Pancreas (tissue), 10 donors: ENCODE measurements around the gene ANKRD29. TPM values are rescaled to one million over a fixed set of nuclear protein-coding genes. Genes with fewer than 3 reads are reported as not detected.

Source experiments
- ATAC-seq, 4 donors: fragments of 200-7000 bp; cut with Tn5 transposase; one replicate each; pipeline versions ENCODE4 v1.8.0 to v1.9.1; 2020; ENCODE audit warnings: mild to moderate bottlenecking in 4 of 4, moderate library complexity in 4 of 4
- DNase-seq, 6 donors: peaks; one replicate each; pipeline ENCODE4 v3.0.0-alpha.2; 2020
- FAIRE-seq: peaks from 2 replicates; lab custom pipeline; 2012; peaks lifted over from hg19 to GRCh38; lab: Jason Lieb, UNC
- H3K27ac ChIP-seq, 4 donors: fragments of 200-600 bp; sonication (generic); 1 replicate in 3 of 4; 2 replicates in 1 of 4; pipeline versions ENCODE4 v1.5.0 to v1.8.0; 2020
- H3K27me3 ChIP-seq, 4 donors: fragments of 200-600 bp; one replicate each; pipeline ENCODE4 v1.8.0; 2021
- H3K36me3 ChIP-seq, 3 donors: fragments of 200-600 bp; sonication (generic) in 1 of 3; one replicate each; pipeline versions ENCODE4 v1.5.0 to v1.8.0; 2020 to 2021
- H3K4me1 ChIP-seq, 3 donors: fragments of 200-600 bp; one replicate each; pipeline ENCODE4 v1.8.0; 2021
- H3K4me3 ChIP-seq, 4 donors: fragments of 200-600 bp; sonication (generic) in 2 of 4; one replicate each; pipeline versions ENCODE4 v1.5.0 to v1.8.0; 2020 to 2021
- H3K9me3 ChIP-seq, 4 donors: fragments of 200-600 bp; one replicate each; pipeline ENCODE4 v1.8.0; 2021
- WGBS, 2 donors: extraction: QIAGEN DNeasy Blood & Tissue Kit; methylation state at CpG; one replicate each; pipeline ENCODE4 v1.1.7; 2013; 5-methylcytosine and 5-hydroxymethylcytosine counted together
- intact Hi-C, 3 donors: fragments of 100-400 bp; cut with DNase I; formaldehyde crosslinking; loops; one replicate each; pipeline versions ENCODE4 v1.11.1 to v1.14.2; 2022
- polyA plus RNA-seq, 2 donors: library from polyadenylated mRNA; stranded (reverse); fragments of 200-250 nt; gene quantifications; one replicate each; pipeline ENCODE4 v1.2.3, GENCODE V29; 2013
- total RNA-seq, 6 donors: library from RNA; stranded (reverse); fragmentation: NEBNext Ultra II Directional in 4 of 6; extraction: Animal tissue kit (Norgen Biotek cat#: 25700) in 4 of 6; gene quantifications; one replicate each; pipeline versions ENCODE4 v1.2.1 to v1.2.4, GENCODE V29; 2021 to 2023
- TF ChIP-seq, protein P1 (sequence below), 4 donors: fragments of 200-600 bp; sonication (generic) in 3 of 4; IDR thresholded peaks; one replicate each; pipeline versions ENCODE4 v1.5.0 to v1.8.0; 2021; ENCODE audit warnings: antibody characterized with exemption in 4 of 4
- donor health status: healthy with polysubstance abuse.
- donor health status: DM: no; HTN: no; CAD: no; lungs with moderate emphysema.
- donor health status: DM: no; HTN: no; CAD: no.
- donor health status: control.
- donor health status: control.
- donor health status: Bipolar disorder and iron deficiency.
- donor health status: DM: yes; HTN: yes; CAD: no.
- donor health status: DM: no; HTN: no; CAD: no.
- donor health status: DM: no; HTN: no; CAD: no.
- donor health status: DM: yes; HTN: yes; CAD: no.

ANKRD29 gene
- total and polyA plus RNA-seq, 8 donors = 0.24 to 2.0 (median 0.65) TPM

DNA sequence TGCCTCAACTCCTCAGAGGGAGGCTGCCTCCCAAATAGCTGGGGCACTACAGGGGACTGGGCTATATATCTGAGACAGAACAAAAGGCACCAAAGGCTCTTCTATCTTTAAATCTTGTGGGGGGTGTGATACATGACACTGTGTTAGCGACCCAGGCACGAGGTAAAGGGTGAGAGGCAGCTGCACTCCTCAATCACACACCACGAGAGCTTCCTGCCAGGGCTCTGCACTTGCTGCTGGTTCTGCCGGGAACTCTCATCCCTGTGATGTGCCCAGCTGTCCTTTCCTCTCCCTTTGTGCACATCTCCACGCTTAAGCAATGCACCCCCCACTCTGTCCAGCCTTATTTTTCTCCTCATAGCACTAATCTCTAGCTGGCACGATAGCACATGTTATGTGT is 108.8 kb downstream of the ANKRD29 start:
- ATAC-seq (no peak), FAIRE-seq (no peak), DNase-seq (no peak)
- Histone ChIP-seq H3K9me3 (no peaks in the 10 kb centered on the region), H3K27ac (no peak overlapping the region), H3K4me1 (no peaks in the 10 kb centered on the region), H3K4me3 (no peak overlapping the region), H3K27me3 (no peaks in the 10 kb centered on the region), H3K36me3 (peaks cover 0 to 34% (median 6%) of the 10 kb centered on the region in 3 donors)
- 92 to 98% methylated on average over 6 of the region's 6 CpGs for WGBS, 2 donors
- intact Hi-C loops = no loop called here
- TF ChIP-seq, protein P1, sequence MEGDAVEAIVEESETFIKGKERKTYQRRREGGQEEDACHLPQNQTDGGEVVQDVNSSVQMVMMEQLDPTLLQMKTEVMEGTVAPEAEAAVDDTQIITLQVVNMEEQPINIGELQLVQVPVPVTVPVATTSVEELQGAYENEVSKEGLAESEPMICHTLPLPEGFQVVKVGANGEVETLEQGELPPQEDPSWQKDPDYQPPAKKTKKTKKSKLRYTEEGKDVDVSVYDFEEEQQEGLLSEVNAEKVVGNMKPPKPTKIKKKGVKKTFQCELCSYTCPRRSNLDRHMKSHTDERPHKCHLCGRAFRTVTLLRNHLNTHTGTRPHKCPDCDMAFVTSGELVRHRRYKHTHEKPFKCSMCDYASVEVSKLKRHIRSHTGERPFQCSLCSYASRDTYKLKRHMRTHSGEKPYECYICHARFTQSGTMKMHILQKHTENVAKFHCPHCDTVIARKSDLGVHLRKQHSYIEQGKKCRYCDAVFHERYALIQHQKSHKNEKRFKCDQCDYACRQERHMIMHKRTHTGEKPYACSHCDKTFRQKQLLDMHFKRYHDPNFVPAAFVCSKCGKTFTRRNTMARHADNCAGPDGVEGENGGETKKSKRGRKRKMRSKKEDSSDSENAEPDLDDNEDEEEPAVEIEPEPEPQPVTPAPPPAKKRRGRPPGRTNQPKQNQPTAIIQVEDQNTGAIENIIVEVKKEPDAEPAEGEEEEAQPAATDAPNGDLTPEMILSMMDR (IDR thresholded peaks at IDR 0.05) = no peak

DNA sequence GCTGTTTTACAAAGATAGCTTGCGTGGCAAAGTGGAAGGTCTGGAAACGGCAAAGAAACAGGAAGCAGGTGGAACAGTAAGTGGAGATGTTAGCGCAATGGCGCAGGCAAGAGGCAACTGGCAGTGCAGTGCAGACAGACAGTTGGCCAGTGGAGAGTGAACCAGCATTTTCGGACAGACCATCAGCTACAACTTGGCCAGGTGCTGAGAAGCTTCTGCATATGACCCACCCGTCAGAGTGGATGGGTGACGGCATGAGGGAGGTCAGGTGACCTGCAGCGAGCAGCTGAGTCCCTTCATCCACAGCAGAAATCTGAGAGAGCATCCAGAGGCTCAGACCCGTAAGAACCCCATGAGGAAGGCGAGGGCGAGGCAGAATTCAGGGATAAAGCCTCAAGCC is 110.2 kb downstream of the ANKRD29 start:
- intact Hi-C loops = no loop called here
- DNase-seq = no peak
- peaks cover 0 to 32% (median 6%) of the 10 kb centered on the region in 3 donors for H3K36me3 ChIP-seq
- 87 to 92% methylated on average over 11 of the region's 11 CpGs for WGBS, 2 donors
- H3K27me3 ChIP-seq = no peaks in the 10 kb centered on the region
- TF ChIP-seq, protein P1 (IDR thresholded peaks at IDR 0.05) = no peak
- ATAC-seq = no peak
- H3K4me3 ChIP-seq = no peak overlapping the region
- FAIRE-seq = no peak
- no peaks in the 10 kb centered on the region for H3K4me1 ChIP-seq
- H3K9me3 ChIP-seq = no peaks in the 10 kb centered on the region
- no peak overlapping the region for H3K27ac ChIP-seq

DNA sequence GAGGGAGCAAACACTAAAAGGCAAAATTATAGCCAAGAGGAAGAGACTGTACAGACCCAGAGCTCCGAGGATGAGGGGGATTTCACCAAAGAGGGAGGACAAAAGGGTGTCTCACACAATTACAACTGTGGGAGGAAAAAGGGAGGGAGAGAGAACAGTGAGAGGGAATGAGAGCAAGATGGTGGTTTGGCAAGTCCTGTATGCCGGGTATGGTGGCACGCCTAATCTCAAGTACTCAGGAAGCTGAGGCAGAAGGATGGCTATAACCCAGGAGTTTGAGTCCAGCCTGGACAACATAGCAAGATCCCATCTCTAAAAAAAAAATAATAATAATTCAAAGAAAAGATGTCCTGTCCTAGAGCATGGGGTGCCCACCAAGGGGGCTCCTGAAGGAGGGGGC is 110.7 kb downstream of the ANKRD29 start:
- 37 to 65% methylated on average over 3 of the region's 3 CpGs for WGBS, 2 donors
- no peak for ATAC-seq
- Histone ChIP-seq H3K4me1 (no peaks in the 10 kb centered on the region), H3K27ac (no peak overlapping the region), H3K36me3 (peaks cover 0 to 32% (median 6%) of the 10 kb centered on the region in 3 donors), H3K9me3 (no peaks in the 10 kb centered on the region), H3K4me3 (no peak overlapping the region), H3K27me3 (no peaks in the 10 kb centered on the region)
- FAIRE-seq = no peak
- TF ChIP-seq, protein P1 (IDR thresholded peaks at IDR 0.05) = no peak
- no peak for DNase-seq
- intact Hi-C loops = no loop called here

DNA sequence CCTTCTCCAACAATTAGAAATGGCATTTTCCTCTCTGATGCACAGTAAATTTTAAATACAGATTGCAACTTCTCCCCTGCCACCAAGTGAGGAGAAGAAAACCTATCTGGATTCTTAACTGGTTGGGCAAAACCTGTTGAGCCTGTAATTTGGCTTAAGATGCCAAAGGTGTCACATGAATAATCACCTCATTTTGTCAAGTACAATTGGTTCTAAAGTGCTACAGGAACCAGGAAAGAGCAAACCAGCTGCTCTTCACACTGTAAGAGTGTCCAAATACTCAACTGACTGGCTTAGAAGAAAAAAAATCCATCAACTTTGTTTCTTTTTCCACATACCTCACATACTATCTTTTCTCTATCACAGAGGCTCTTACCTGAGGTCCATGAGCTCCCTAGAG is 111.8 kb downstream of the ANKRD29 start:
- Histone ChIP-seq H3K36me3 (peaks cover 0 to 32% (median 6%) of the 10 kb centered on the region in 3 donors), H3K4me3 (no peak overlapping the region), H3K27ac (peak overlapping the region in 2 of 4 donors; percentile 2 to 36), H3K9me3 (no peaks in the 10 kb centered on the region), H3K4me1 (no peaks in the 10 kb centered on the region), H3K27me3 (no peaks in the 10 kb centered on the region)
- TF ChIP-seq, protein P1 (IDR thresholded peaks at IDR 0.05) = no peak
- ATAC-seq (peak in 3 of 4 donors; percentile 30 to 44 (median 31)), FAIRE-seq (no peak), DNase-seq (no peak)
- intact Hi-C loops = no loop called here

Other genes with a start within 250 kb of the ANKRD29 start
- gene RIOK3, start 209.6 kb downstream of the ANKRD29 start, total RNA-seq = 10 to 100 TPM; 21.9 to 39.7 (median 36.5) TPM
- gene RIOK3, start 209.6 kb downstream of the ANKRD29 start, polyA plus RNA-seq = 10 to 100 TPM; 30.4 to 37.4 TPM
- 10 to 100 TPM in 4 of 6 donors, 1 to 10 TPM in 2; 7.7 to 15.6 (median 10.3) TPM for gene RMC1, start 159.4 kb downstream of the ANKRD29 start, total RNA-seq
- 10 to 100 TPM; 29.6 to 31.9 TPM for gene RMC1, start 159.4 kb downstream of the ANKRD29 start, polyA plus RNA-seq
- gene NPC1, start 76.4 kb downstream of the ANKRD29 start, total RNA-seq = 10 to 100 TPM; 10.1 to 25.6 (median 11.5) TPM
- gene NPC1, start 76.4 kb downstream of the ANKRD29 start, polyA plus RNA-seq = 10 to 100 TPM in 1 of 2 donors, 1 to 10 TPM in 1; 6.2 to 10.6 TPM
- gene LAMA3, start 26.5 kb upstream of the ANKRD29 start, total RNA-seq = 10 to 100 TPM in 2 of 6 donors, 1 to 10 TPM in 4; 2.5 to 13.9 (median 6.1) TPM
- gene LAMA3, start 26.5 kb upstream of the ANKRD29 start, polyA plus RNA-seq = 1 to 10 TPM; 2.1 to 2.2 TPM